AG10803 (cell line): ENCODE measurements around the gene BAIAP2.
"Not testable (repeated sequence)": the region's sequence is repeated elsewhere in the genome, so short reads cannot be mapped to it uniquely, and the experiment has no call there.

Experiments
- DNase-seq: peaks from one replicate; pipeline ENCODE4 v3.0.0; 2010; ENCODE audit warnings: low read depth
- H3K4me3 ChIP-seq: 2 replicates; pipeline ENCODE4 v1.5.1; 2011; ENCODE audit warnings: mild to moderate bottlenecking, low read length, control low read depth
- CTCF ChIP-seq: conservative IDR thresholded peaks from 2 replicates; pipeline ENCODE4 v1.5.1; 2011; ENCODE audit warnings: mild to moderate bottlenecking, low read length, control low read depth, inconsistent platforms

Gene BAIAP2

GRCh38 chr17:81011951-81012350 is 23.0 kb upstream of the BAIAP2 start:
- no peak overlapping the region for H3K4me3 ChIP-seq
- TF ChIP-seq CTCF, result no peak
- DNase-seq, result no peak

DNA sequence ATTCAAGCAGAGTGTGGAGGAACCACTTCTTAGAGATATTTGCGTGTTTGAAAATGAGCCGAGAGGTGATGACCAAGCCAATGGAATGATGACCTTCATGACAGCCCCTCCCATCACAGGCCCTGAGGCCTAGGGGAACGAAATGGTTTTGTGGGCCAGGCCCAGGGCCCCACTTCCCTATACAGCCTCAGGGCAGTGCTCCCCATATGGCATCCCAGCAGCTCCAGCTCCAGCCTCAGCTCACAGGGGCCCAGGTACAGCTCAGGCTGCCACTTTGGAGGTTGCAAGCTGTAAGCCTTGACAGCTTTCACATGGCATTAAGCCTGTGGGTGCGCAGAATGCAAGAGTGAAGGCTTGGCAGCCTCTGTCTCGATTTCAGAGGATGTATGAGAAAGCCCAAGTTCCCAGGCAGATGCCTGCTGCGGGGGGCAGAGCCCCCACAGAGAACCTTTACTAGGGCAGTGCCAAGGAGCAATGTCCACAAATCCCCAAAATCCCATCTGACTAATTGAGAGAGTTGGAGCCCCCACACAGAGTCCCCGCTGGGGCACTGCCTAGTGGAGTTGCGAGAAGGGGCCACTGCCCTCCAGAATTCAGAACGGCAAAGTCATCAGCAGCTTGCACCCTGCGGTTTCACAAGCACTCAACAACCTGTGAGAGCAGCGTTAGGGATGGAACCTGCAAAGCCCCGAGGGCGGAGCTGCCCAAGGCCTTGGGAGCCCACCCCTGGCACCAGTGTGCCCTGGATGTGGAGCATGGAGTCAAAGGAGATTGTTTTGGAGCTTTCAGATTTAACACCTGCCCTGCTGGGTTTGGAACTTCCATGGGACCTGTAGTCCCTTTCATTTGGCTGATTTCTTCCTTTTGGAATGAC is 22.1 kb upstream of the BAIAP2 start:
- no peak for DNase-seq
- H3K4me3 ChIP-seq, result no peak overlapping the region
- TF ChIP-seq CTCF, result no peak

GRCh38 chr17:81013642-81014041 is 21.3 kb upstream of the BAIAP2 start:
- no peak overlapping the region for H3K4me3 ChIP-seq
- DNase-seq, result no peak
- no peak for TF ChIP-seq CTCF

DNA sequence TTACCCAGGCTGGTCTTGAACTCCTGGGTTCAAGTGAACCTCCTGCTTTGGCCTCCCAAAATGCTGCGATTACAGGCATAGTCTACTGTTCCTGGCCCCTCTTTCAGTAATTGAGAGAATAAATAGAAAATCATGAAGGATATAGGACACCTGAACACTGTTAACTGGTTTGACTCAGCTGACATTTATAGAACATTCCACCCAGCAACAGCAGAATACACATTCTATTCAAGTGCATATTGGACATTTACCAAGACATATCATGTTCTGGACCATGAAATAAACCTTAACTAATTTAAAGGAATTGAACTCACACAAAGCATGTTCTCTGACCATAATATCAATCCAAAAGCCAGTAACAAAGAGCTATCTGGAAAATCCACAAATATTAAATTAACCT is 19.8 kb upstream of the BAIAP2 start:
- no peak overlapping the region for H3K4me3 ChIP-seq
- TF ChIP-seq CTCF, result no peak
- DNase-seq, result no peak

DNA sequence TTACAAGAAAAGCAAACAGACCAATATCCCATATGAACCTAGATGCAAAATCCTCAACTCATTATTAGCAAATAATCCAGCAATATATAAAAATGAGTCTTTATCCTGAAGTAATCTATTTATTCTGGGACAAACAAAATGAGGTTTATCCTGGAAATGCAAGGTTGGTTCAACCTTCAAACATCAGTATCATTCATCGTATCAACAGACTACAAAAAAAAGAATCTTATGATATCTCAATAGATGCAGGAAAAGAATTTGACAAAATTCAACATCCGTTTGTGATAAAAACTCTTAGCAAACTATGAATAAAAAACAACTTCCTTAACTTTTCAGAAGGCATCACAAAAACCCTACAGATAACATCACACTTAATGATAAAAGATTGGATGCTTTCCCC is 18.4 kb upstream of the BAIAP2 start:
- no peak for DNase-seq
- no peak for TF ChIP-seq CTCF
- no peak overlapping the region for H3K4me3 ChIP-seq

GRCh38 chr17:81017330-81017729 is 17.6 kb upstream of the BAIAP2 start:
- DNase-seq, H3K4me3 ChIP-seq: not testable (repeated sequence)

DNA sequence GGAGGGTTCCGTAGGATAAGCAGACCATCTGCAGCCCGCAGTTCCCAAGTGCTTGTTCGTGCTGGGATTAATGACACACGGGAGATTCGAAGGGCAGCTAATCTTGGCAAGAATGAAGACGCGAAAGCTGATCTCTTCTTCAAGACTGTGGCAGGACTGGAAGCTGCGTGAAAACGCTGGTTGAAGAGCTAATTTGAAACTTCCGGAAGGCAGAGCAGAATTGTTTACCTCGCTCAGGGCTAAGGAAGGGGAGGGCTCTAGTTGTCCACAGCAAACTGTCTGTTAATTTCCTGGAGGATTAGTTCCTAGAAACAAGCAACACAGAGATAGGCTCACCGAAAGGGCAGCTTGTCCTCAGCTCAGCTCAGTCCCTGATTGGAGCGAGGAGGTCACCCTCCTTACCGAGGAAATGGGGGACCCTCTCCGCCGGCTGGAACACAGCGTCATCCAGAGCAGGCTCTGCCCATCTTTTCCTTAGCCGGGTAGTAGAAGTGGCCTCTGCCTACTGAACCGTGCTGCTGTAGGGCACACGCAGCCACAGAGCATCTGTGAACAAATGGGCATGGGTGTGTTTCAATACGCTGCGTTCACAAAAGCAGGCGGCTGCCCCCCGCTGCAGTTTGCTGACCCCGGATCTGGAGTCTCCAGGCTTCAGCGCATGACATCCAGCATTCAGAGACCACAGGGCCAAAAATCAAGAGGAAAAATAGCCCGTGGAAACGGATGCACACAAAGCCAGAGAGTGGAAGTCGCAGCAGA is 16.7 kb upstream of the BAIAP2 start:
- TF ChIP-seq CTCF, result no peak
- peak overlapping the region; percentile 39 for H3K4me3 ChIP-seq
- DNase-seq, result peak; percentile 52
